ENCODE results near the gene ULBP2. TPM values are rescaled to one million over a fixed set of nuclear protein-coding genes. Genes with fewer than 3 reads are reported as not detected.
"Not testable (repeated sequence)": the region's sequence is repeated elsewhere in the genome, so short reads cannot be mapped to it uniquely, and the experiment has no call there.

The ULBP2 gene
- total RNA-seq, 2 donors from 2014 or later = 0.26 TPM; not detected in 1

- Histone ChIP-seq H3K27ac (no peak overlapping the region), H3K36me3 (replicated peaks in 1 of 2; ENCODE audit: insufficient read depth in 1 of 2, low read depth in 2 of 2) (no peaks in the 10 kb centered on the region), H3K27me3 (no peaks in the 10 kb centered on the region), H3K4me3 (no peak overlapping the region), H3K9me3 (no peaks in the 10 kb centered on the region), H3K4me1 (no peaks in the 10 kb centered on the region)
- TF ChIP-seq POLR2A (IDR thresholded peaks at IDR 0.05) (no peak), CTCF (IDR thresholded peaks at IDR 0.05) (no peak)
- WGBS, 2 donors = 76 to 96% methylated on average over 10 to 12 of the region's 13 CpGs
- DNase-seq (no peak), ATAC-seq (no peak)
- intact Hi-C loops (cut with DNase I) = no loop called here
These were observed 37.0 kb upstream of the ULBP2 start for GRCh38 chr6:149904661-149905370.

- ATAC-seq (no peak), DNase-seq (no peak)
- no peaks in the 10 kb centered on the region for H3K4me1 ChIP-seq
- no peaks in the 10 kb centered on the region for H3K27me3 ChIP-seq
- no peaks in the 10 kb centered on the region for H3K9me3 ChIP-seq
- no peak overlapping the region for H3K27ac ChIP-seq
- no peak overlapping the region for H3K4me3 ChIP-seq
- 82 to 93% methylated on average over 3 to 17 of the region's 18 CpGs for WGBS, 2 donors
- intact Hi-C loops (cut with DNase I) = no loop called here
- no peaks in the 10 kb centered on the region for H3K36me3 ChIP-seq (replicated peaks in 1 of 2; ENCODE audit: insufficient read depth in 1 of 2, low read depth in 2 of 2)
- TF ChIP-seq POLR2A (IDR thresholded peaks at IDR 0.05) = no peak
- TF ChIP-seq CTCF (IDR thresholded peaks at IDR 0.05) = no peak
These were observed 36.4 kb upstream of the ULBP2 start for GRCh38 chr6:149905371-149905910.

- Histone ChIP-seq H3K36me3 (replicated peaks in 1 of 2; ENCODE audit: insufficient read depth in 1 of 2, low read depth in 2 of 2) (no peaks in the 10 kb centered on the region), H3K4me1 (no peaks in the 10 kb centered on the region), H3K27ac (no peak overlapping the region), H3K4me3 (no peak overlapping the region), H3K9me3 (no peaks in the 10 kb centered on the region), H3K27me3 (no peaks in the 10 kb centered on the region)
- intact Hi-C loops (cut with DNase I) = no loop called here
- 80 to 94% methylated on average over 5 of the region's 6 CpGs for WGBS, 2 donors
- TF ChIP-seq POLR2A (IDR thresholded peaks at IDR 0.05) (no peak), CTCF (IDR thresholded peaks at IDR 0.05) (no peak)
- DNase-seq (no peak), ATAC-seq (no peak)
These were observed 35.9 kb upstream of the ULBP2 start for GRCh38 chr6:149905911-149906371.

DNA sequence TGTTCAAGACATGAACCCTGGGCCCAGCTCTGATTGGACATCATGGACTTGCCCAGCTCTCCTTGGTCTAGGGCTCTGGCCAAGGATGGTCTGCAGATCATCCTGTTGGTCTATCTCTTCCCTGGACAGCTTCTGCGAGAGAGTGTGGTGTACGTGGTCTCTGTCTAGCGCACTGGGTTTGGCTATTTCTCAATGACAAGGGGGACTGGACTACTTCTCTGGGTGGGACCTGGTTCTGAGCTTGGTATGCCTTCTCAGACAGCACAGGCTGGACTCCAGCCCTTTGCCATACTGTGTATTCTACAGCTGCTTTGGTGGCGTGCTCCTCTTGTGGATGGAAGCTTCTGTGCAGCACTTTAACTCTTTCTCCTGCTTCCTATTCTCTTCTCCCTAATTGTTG lies 35.4 kb upstream of the ULBP2 start:
- intact Hi-C loops (cut with DNase I) = no loop called here
- Histone ChIP-seq H3K27me3 (no peaks in the 10 kb centered on the region), H3K4me3 (no peak overlapping the region), H3K9me3 (no peaks in the 10 kb centered on the region), H3K36me3 (replicated peaks in 1 of 2; ENCODE audit: insufficient read depth in 1 of 2, low read depth in 2 of 2) (no peaks in the 10 kb centered on the region), H3K27ac (no peak overlapping the region), H3K4me1 (no peaks in the 10 kb centered on the region)
- WGBS, 2 donors = 94 to 95% methylated on average over 4 of the region's 4 CpGs
- TF ChIP-seq CTCF (IDR thresholded peaks at IDR 0.05) = no peak
- TF ChIP-seq POLR2A (IDR thresholded peaks at IDR 0.05) = no peak
- ATAC-seq (no peak), DNase-seq (no peak)

DNA sequence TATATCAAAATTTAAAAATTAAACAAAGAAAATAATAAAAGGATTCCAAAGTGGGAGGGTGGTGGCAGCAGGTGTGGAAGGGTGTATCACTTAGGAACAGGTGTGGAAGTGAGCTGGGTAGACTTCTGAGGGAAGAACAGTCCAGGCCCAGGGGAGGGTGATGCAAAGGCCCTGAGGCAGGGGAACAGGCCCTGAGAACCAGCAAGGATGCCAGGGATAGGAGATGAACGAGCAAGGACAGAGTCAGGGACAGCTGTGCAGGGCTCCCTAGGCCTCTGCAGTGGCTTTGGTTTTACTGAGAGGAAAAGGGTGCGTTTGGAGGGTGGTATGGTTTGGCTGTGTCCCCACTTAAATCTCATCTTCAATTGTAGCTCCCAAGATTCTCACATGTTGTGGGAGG lies 34.5 kb upstream of the ULBP2 start:
- Histone ChIP-seq H3K27me3 (no peaks in the 10 kb centered on the region), H3K27ac (no peak overlapping the region), H3K4me1 (no peaks in the 10 kb centered on the region), H3K9me3 (no peaks in the 10 kb centered on the region), H3K36me3 (replicated peaks in 1 of 2; ENCODE audit: insufficient read depth in 1 of 2, low read depth in 2 of 2) (no peaks in the 10 kb centered on the region), H3K4me3 (no peak overlapping the region)
- 65 to 84% methylated on average over 2 of the region's 2 CpGs for WGBS, 2 donors
- DNase-seq = no peak
- no peak for TF ChIP-seq CTCF (IDR thresholded peaks at IDR 0.05)
- TF ChIP-seq POLR2A (IDR thresholded peaks at IDR 0.05) = no peak
- intact Hi-C loops (cut with DNase I) = no loop called here
- no peak for ATAC-seq

DNA sequence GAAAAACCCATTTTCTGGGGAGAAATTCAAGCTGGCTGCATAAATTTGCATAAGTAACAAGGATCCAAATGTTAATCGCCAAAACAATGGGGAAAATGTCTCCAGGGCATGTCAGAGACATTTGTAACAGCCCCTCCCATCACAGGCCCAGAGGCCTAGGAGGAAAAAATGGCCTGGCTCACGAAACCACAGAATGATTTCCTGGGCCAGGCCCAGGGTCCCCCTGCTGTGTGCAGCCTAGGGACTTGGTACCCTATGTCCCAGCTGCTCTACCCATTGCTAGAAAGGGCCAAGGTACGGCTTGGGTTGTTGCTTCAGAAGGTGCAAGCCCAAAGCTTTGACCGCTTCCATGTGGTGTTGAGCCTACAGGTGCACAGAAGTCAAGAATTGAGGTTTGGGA lies 33.3 kb upstream of the ULBP2 start:
- ATAC-seq; H3K27ac ChIP-seq; H3K27me3 ChIP-seq; H3K4me1 ChIP-seq; H3K4me3 ChIP-seq; H3K36me3 ChIP-seq (replicated peaks in 1 of 2; ENCODE audit: insufficient read depth in 1 of 2, low read depth in 2 of 2); H3K9me3 ChIP-seq; DNase-seq; intact Hi-C loops (cut with DNase I): not testable (repeated sequence)
- WGBS, 2 donors = 79 to 86% methylated on average over 4 of the region's 4 CpGs
